GM06990 (cell line): ENCODE measurements around the gene CCNY.

ENCODE experiments used
- DNase-seq: peaks from one replicate; pipeline ENCODE4 v3.0.0-alpha.2; 2011; ENCODE audit not compliant: insufficient read length; ENCODE audit errors: extremely low read depth
- H3K27me3 ChIP-seq: replicated peaks from 2 replicates; pipeline ENCODE4 v1.6.0; 2011; ENCODE audit warnings: low read length; ENCODE audit not compliant: control insufficient read depth, insufficient read depth
- H3K36me3 ChIP-seq: 2 replicates; pipeline ENCODE4 v1.5.1; 2011; ENCODE audit warnings: low read length; ENCODE audit not compliant: control insufficient read depth, insufficient read depth
- H3K4me3 ChIP-seq: replicated peaks from 2 replicates; pipeline ENCODE4 v1.5.1; 2011; ENCODE audit warnings: low read depth, mild to moderate bottlenecking, control low read depth, low read length
- CTCF ChIP-seq: IDR thresholded peaks from 2 replicates; pipeline ENCODE4 v1.5.1; 2011; ENCODE audit warnings: low read length, control low read depth, mild to moderate bottlenecking, inconsistent platforms; ENCODE audit not compliant: insufficient read depth, poor library complexity, severe bottlenecking

The CCNY gene

GRCh38 chr10:35409094-35409582, 72.8 kb downstream of the CCNY start:
- Histone ChIP-seq H3K36me3 (no peaks in the 10 kb centered on the region), H3K27me3 (no peaks in the 10 kb centered on the region), H3K4me3 (no peak overlapping the region)
- DNase-seq, result no peak
- TF ChIP-seq CTCF, result no peak

GRCh38 chr10:35409808-35410207, 73.5 kb downstream of the CCNY start:
- DNase-seq, result no peak
- TF ChIP-seq CTCF, result no peak
- Histone ChIP-seq H3K36me3 (no peaks in the 10 kb centered on the region), H3K4me3 (no peak overlapping the region), H3K27me3 (no peaks in the 10 kb centered on the region)

- DNase-seq, result no peak
- TF ChIP-seq CTCF, result no peak
- Histone ChIP-seq H3K36me3 (no peaks in the 10 kb centered on the region), H3K27me3 (no peaks in the 10 kb centered on the region), H3K4me3 (no peak overlapping the region)
These were observed 75.9 kb downstream of the CCNY start for GRCh38 chr10:35412003-35412723.

GRCh38 chr10:35412900-35413491, 76.7 kb downstream of the CCNY start:
- no peak for TF ChIP-seq CTCF
- DNase-seq, result no peak
- Histone ChIP-seq H3K4me3 (no peak overlapping the region), H3K36me3 (no peaks in the 10 kb centered on the region), H3K27me3 (no peaks in the 10 kb centered on the region)

GRCh38 chr10:35413985-35414861, 77.9 kb downstream of the CCNY start:
- Histone ChIP-seq H3K27me3 (no peaks in the 10 kb centered on the region), H3K36me3 (no peaks in the 10 kb centered on the region), H3K4me3 (no peak overlapping the region)
- no peak for TF ChIP-seq CTCF
- no peak for DNase-seq
